CD4-positive, alpha-beta T cell treated with Interleukin-10 for 1 hour (primary cell): Measurements from ENCODE around the gene CD6.

Source experiments
- DNase-seq: peaks from one replicate; pipeline ENCODE4 v3.0.0-alpha.2; 2020

The CD6 gene, protein sequence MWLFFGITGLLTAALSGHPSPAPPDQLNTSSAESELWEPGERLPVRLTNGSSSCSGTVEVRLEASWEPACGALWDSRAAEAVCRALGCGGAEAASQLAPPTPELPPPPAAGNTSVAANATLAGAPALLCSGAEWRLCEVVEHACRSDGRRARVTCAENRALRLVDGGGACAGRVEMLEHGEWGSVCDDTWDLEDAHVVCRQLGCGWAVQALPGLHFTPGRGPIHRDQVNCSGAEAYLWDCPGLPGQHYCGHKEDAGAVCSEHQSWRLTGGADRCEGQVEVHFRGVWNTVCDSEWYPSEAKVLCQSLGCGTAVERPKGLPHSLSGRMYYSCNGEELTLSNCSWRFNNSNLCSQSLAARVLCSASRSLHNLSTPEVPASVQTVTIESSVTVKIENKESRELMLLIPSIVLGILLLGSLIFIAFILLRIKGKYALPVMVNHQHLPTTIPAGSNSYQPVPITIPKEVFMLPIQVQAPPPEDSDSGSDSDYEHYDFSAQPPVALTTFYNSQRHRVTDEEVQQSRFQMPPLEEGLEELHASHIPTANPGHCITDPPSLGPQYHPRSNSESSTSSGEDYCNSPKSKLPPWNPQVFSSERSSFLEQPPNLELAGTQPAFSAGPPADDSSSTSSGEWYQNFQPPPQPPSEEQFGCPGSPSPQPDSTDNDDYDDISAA

DNA sequence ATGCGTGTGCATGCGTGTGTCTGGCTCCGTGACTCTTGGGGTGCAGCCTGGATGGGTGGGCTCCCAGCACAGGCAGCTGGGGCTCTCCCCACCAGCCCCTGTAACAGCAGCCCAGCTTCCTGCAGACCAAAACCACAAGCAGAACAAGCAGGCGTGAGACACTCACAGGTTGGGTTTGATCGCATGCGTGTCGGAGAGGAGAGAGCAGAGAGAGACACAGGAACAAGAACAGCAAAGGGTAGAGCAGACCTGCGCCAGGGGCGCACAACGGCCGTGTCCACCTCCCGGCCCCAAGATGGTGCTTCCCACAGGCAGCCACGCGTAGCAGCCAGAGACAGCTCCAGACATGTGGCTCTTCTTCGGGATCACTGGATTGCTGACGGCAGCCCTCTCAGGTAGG is at the start of gene CD6:
Gene CD6, plus strand, starts transcription at position 161 of the 400 bp plus-strand sequence. Its CDS starts 186 bp downstream, at position 347.
- DNase-seq = peak; percentile 77

DNA sequence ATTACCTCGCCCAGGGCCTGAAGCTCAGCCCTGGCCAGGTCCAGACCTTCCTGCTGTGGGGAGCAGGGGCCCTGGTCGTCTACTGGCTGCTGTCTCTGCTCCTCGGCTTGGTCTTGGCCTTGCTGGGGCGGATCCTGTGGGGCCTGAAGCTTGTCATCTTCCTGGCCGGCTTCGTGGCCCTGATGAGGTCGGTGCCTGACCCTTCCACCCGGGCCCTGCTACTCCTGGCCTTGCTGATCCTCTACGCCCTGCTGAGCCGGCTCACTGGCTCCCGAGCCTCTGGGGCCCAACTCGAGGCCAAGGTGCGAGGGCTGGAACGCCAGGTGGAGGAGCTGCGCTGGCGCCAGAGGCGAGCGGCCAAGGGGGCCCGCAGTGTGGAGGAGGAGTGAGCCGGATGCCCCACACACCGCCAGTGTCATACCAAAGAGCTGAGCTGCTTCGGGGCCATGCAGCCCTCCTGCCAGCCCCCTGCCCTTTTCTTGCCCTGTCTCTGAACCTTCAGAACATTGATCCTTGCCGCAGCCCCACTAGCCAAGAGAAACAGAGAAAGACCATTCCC is 49.6 kb upstream of the CD6 start:
- no peak for DNase-seq

DNA sequence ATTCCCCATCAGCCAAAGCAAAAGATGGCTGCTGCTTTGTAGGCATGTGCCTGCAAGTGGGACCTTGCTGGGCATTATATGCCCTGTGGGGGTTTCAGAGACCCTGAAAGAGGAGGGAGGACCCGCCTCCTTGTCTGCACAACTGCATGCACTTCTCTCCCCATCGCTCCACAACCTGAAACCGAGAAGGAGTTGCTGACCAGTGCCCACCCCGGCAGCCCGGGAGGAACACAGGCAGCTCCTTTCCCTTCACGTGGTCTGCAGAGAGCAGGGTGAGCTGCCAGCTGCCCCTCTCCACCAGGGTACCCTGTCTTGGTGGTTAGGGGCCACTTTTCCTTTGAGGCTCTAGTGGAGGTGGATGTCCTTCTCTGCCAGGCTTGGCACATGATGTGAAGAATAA is 48.6 kb upstream of the CD6 start:
- DNase-seq = no peak

DNA sequence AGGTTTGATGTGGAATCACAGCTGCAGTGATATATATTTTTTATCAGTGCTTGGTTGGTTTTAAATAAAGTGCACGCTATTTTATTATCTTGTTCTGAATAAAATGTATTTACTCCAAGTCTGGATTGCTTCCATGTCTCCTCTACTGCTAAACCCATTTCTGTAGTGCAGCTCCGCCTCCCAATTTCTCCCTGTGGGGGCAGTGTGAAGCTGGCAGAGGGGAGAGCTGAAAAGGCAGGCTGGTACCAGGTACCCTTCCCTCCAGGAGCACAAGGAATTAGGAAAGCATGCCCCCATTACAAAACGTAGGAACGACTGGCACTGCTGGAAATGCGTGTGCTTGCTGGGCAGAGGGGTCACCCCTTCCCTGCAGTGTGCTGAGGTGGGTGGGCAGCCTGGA is 48.2 kb upstream of the CD6 start:
- no peak for DNase-seq

DNA sequence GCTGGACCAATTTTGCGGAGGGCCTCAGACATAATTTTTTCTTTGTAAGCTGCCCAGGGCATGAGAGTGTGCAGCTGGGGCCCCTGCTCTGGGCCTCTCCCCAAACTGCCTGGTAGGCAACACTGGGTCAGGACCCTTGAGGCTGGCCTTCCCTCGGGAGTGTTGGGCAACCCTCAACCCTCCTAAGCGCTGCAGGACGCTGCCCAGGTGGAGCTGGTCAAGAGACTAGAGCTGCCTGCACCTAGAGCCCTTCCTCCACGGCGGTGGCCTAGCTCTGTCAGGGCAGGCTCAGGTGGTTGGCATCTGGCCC is 47.7 kb upstream of the CD6 start:
- no peak for DNase-seq

DNA sequence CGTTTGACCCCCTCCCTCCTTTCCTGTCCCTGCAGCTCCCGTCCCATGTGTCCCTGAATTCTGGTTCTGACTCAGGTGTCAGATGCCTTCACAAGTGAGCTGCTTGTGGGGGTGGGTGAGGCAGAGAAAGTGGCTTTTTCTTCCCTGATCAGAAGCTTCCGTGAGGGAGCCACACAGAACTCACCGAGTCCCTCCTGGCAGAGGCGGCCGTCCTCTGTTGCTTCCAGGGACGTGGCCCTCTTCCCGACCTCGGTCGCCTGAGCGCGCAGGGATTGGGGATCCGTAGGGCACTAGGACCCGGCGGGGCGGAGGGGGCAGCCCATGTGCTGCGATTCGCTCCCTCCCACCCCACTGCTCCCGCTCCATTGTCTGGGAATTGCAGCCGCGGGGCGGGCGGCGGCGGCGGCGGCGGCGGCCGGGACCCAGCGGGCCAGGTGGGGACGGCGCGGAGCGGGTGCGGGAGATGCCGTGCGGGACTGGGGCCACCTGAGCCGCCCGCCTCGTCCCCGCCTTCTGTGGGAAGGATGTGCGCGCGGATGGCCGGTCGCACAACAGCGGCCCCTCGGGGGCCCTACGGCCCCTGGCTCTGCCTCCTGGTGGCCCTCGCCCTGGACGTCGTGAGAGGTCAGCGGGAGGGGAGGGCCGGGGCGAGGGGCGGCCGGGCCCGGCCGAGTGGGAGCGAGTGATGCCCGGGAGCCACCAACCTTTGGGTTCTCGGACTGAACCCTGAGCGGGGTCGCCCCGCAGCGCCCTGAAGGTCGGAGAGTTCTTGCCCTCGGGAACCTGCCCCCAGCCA is 47.2 kb upstream of the CD6 start, which contains the start of gene TMEM132A:
Gene TMEM132A, plus strand, starts transcription at position 351 of the 796 bp plus-strand sequence. Its CDS starts 174 bp downstream, at position 525.
- no peak for DNase-seq

DNA sequence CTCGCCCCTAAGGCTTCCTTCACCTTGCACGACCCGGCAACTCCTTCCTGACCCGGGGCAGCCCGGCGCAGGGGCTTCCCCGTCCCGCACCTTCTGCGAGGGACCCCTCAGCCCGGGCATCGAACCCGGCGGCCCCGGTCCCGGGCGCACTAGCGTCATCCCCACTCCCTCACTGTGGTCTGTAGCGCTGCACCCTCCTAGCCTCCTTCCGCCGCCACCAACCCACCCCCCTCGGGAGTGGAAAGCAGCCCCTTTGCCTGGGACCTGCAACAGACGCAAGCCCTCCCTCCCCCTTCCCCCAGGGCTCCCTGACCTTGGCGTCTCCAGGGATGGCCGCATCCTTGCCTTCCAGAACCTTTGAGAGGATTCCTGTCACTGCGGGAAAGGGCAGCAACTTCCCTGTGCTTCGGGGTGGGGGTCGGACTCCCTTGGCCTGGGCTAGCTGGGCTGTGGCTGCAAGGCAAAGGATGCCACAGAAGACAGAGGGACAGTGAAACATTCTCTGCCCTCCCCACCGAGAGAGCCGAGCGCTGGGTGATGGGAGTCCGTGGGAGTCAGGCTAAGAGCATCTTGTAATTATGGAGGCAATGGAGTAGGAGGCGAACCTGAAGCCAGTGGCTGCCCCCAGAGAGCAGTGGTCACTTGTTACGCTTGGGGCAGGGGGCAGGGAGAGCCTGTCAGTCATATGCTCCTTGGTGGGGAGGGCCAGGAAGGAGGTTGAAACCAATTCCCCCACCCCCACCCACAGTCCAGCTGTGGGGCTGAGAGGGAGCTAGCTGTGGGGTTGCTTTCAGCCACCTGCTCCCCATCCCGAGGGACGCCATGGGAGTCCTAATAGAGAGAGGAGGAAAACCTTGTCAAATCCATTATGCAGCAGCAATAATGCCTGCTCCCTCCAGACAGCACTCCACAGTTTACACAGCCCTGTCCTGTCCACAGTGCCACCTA is 46.3 kb upstream of the CD6 start:
- no peak for DNase-seq

DNA sequence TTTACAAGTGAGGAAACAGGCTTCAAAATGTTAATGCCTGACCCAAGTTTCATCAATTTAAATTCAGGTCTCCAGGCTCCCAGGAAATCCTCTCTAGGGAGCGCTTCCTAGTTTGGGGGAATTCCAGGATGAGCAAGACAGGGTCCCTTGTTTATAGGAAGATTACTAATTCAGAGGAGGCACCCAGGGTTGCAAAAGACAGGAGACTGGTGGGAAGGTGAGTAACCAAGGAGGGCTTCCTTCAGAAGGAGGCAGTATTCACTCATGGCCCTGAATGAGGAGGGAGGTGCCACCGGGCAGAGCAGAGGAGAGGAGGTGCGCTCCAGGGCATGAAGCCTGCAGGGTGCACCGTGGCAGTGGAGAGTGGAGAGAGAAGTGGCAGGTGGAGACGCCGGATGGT is 45.6 kb upstream of the CD6 start:
- DNase-seq = no peak

DNA sequence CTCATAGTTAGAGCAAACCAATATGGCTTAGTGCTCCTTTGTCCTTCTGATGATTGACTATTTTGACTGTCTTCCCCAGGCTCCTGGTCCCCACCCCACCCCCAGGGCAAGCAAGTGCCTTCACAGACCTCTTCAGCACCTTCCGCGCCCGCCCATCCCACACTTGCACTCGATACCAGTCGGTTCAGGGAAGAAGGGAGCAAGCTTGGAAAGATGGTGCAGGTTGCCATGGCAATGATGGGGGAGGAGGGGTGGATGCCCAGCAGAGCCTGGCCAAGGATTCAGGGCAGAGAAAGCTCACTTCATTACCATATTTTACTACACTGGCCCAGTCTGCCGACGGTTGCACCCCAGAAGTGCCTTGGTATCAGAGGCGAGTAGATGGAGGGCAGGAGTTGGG is 45.0 kb upstream of the CD6 start:
- DNase-seq = no peak

DNA sequence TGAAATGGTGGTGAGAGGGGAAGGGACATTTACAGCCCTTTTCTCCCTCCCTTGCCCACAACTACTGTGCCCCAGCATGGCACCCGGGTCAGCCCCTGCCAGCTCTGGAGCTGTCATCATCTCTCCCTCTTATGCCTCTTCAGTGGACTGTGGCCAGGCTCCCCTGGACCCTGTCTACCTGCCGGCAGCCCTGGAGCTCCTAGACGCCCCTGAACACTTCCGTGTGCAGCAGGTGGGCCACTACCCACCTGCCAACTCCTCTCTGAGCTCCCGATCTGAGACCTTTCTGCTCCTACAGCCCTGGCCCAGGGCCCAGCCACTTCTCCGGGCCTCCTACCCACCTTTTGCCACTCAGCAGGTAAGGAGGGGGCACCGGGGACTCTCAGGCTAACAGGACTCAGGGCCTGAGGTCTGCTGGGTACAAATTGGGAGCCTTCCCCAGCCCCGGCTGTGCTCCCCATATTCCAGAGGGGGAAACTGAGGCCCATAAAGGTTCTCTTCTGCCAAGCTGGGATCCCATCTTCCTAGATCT is 44.4 kb upstream of the CD6 start:
- no peak for DNase-seq

DNA sequence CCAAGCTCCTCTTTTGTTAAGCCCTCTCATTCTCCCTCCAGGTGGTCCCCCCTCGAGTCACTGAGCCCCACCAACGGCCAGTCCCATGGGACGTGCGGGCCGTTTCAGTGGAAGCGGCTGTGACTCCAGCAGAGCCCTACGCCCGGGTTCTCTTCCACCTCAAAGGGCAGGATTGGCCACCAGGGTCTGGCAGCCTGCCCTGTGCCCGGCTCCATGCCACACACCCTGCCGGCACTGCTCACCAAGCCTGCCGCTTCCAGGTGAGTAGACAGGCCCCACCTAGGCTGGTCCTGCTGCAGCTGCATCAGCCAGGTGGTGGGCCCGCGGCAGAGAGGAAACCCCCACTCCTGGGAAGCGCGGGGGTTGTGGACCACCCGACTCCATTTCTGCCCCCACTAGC is 43.9 kb upstream of the CD6 start:
- no peak for DNase-seq

DNA sequence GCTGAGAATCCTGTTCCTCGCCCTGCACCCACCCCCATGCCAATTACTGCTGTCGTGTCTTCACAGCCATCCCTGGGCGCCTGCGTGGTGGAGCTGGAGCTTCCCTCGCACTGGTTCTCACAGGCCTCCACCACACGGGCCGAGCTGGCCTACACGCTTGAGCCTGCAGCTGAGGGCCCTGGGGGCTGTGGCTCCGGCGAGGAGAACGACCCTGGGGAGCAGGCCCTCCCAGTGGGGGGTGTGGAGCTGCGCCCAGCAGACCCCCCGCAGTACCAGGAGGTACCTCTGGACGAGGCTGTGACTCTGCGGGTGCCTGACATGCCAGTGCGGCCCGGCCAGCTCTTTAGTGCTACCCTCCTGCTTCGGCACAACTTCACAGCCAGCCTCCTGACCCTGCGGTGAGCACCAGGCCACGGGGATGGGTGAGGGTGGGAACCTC is 42.9 kb upstream of the CD6 start:
- DNase-seq = no peak

DNA sequence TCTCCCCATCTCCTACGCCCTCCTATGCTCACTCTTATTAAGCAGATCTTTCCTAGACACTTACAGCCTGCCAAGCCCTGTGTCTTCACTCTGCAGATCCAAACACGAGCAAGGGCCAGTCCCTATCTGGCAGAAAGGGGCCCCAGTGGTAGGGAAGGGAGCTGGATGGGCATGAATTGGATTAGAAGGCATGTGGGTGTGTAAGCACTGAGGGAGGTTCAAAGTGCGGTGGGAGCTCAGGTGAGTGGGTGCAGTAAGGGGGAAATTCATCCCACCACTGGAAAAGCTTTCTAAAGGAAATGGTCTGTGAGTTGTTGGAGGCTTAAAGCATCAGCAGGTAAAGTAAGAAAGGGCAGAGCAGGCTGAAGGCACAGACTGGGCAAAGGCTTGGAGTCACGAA is 41.7 kb upstream of the CD6 start:
- DNase-seq = no peak

DNA sequence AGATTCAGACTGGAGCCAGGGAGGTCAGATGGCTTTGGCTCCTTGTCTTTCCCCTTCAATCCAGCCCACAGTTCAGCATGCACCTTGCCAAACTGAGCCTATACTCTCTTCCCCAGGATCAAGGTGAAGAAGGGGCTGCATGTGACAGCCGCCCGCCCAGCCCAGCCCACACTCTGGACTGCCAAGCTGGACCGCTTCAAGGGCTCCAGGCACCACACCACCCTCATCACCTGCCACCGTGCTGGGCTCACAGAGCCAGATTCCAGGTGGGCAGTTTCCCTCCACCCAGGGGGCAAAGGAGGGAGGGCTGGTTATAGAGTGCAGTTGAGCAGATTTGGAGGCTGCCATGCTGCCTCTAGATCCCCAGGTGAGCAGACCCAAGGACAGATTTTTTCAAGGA is 41.1 kb upstream of the CD6 start:
- no peak for DNase-seq

DNA sequence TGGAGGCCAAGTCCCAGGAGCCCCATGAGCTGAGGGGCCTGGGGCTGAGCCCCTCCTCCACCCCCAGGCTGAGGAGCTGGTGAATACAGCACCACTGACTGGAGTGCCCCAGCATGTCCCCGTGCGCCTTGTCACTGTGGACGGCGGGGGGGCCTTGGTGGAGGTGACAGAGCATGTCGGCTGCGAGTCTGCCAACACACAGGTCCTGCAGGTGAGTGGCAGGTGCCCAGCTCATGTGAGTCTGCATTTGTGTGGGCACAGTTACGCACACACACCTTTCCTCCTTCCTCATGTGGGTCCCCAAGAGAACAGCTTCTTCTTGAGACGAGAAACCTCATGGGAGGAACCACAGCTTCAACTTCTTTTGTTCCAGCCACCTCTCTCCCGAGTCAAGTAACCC is 39.6 kb upstream of the CD6 start:
- no peak for DNase-seq

DNA sequence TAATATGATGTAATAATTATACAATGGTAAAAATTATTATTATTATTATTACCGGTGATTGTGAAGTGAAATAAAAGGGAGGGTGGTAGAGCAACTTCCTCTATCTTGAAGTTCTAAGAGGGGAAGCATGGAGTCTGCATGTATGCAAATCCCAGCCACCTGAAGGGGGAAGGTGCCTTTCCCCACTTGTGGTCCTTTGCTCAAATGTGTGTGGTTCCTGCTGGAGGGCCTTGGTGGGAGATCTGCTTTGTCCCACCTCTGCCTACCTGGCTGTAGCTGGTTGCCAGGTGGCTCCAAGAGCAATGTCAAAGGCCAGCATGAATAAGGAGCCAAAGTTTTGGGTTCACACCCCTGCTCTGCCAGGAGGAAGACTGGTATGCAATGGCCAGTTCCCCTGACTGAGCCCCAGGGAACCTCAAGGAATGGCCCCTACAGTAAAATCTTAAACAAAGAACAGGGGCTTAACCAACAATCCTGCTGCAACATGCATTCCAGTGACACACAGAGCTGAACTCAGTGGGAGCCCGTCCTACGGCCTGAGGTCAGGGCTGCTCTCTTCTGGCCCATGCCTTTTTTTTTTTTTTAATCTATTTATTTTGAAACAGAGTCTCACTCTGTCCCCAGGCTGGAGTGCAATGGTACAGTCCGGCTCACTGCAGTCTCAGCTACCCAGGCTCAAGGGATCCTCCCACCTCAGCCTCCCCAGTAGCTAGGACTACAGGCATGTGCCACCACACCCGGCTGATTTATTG is 38.7 kb upstream of the CD6 start:
- DNase-seq = no peak

DNA sequence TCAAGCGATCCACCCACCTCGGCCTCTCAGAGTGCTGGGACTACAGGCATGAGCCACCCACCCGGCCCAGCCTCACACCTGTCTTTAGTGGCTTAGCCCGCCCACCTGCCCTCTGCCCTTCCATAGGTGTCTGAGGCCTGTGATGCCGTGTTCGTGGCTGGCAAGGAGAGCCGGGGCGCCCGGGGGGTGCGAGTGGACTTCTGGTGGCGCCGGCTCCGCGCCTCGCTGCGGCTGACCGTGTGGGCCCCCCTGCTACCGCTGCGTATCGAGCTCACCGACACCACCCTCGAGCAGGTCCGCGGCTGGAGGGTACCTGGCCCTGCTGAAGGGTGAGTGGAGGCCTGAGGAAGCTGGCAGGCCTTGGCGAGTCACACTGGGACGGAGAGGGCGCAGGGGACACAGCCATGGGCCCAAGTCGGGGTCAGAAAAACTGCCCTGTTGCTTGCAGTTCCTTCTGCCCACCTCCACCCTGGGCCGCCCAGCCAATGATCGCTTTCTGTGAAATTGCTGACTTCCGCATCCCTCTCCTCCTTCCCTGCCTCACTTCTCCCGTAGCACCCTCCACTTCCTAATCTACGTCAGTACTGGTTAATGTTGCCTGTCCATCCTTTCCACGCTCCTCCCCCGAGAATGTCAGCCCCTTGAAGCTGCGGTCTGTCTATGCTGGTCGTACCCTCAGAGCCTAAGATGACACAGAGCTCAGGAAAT is 37.9 kb upstream of the CD6 start:
- no peak for DNase-seq

DNA sequence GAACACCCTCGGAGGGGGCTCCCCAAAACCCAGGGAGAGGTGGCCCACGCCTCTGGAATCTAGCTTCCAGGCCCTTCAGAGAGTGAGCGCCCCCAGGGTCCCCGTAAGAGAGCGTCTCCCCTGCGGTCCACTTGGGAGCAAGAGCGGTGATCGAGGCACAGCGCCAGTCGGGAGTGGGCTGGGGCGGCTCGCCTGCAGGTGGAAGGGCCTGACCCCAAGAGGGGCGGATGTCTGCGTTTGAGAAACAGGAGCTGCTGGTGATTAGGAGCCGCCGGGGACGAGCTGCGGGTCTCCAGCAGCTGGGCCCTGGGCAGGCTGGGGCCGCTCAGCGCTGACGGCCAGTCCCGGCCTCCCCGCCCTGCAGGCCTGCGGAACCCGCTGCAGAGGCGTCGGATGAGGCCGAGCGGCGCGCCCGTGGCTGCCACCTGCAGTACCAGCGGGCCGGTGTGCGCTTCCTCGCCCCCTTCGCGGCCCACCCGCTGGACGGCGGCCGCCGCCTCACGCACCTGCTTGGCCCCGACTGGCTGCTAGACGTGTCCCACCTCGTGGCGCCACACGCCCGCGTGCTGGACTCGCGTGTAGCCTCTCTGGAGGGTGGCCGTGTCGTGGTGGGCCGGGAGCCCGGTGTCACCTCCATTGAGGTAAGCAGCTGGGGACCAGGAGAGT is 37.2 kb upstream of the CD6 start:
- DNase-seq = no peak

DNA sequence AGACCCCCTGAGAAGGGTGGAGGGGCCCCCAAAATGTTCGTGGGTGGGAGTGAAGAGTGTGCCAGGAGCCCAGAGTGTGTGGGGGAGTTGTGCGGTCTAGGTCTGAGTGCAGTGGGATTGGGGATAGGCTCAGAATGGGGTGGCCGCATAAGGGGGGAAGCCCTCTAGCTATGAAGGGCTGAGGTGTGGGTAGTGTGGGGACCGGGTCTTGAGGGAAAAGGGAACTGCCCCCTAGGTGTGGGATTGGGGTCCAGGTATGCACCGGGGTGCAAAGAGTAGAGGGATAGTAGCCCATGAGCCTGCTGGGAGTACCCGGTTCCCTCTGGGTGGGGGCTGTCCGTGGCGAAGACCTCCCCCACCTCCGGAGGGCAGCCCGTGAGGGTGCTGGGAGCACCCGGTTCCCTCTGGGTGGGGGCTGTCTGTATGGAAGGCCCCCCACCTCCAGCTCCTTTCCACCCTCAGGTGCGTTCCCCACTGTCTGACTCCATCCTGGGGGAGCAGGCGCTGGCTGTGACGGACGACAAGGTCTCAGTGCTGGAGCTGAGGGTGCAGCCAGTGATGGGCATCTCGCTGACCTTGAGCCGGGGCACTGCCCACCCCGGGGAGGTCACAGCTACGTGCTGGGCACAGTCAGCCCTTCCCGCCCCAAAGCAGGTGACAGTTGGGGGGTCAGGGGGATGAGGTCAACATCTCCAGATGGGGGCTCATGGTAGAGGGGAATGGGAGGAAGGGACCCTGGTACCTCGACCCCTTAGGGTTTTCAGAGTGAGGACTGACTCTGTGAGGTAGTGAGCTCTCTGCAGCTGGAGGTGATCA is 36.5 kb upstream of the CD6 start:
- no peak for DNase-seq
